ENCODE results near the gene SLC34A2. TPM values are rescaled to one million over a fixed set of nuclear protein-coding genes. Genes with fewer than 3 reads are reported as not detected.
"Not testable (repeated sequence)": the region's sequence is repeated elsewhere in the genome, so short reads cannot be mapped to it uniquely, and the experiment has no call there.

The SLC34A2 gene
- total RNA-seq, 1 experiment from 2014 or later: 0.28 TPM

DNA sequence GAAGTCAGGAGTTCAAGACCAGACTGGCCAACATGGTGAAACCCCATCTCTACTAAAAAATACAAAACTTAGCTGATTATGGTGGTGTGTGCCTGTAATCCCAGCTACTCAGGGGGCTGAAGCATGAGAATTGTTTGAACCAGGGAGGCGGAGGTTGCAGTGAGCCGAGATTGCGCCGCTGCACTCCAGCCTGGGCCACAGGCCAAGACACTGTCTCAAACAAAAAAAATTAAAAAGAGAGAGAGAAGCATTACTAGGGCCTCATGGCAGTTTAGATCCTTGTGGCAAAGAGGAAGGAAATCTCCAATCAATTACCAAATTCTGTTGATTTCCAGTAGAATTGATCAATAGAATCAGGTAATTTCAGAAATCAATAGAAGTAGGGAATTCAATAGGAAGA lies 16.8 kb upstream of the SLC34A2 start:
- no peaks in the 10 kb centered on the region for H3K36me3 ChIP-seq (replicated peaks; ENCODE audit: control insufficient read depth, insufficient read depth, low read length)
- H3K4me3 ChIP-seq (ENCODE audit: insufficient read depth, low read depth, low read length): no peak overlapping the region
- no peak for DNase-seq
- no peaks in the 10 kb centered on the region for H3K27me3 ChIP-seq (ENCODE audit: control insufficient read depth, insufficient read depth, low read length)

DNA sequence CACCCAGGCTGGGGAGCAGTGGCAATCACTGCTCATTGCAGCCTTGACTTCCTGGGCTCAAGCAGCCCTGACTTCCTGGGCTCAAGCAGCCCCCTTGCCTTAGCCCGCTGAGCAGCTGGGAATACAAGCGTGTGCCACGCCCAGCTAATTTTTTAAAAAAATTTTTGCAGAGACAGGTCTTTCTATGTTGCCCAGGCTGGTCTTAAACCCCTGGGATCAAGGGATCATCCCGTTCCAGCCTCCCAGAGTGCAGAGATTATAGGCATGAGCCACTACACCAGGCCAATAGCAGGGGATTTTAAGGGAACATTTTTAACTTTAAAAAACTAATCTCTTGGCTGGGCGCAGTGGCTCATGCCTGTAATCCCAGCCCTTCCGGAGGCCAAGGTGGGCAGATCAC lies 5.3 kb upstream of the SLC34A2 start:
- no peak for DNase-seq
- no peaks in the 10 kb centered on the region for H3K36me3 ChIP-seq (replicated peaks; ENCODE audit: control insufficient read depth, insufficient read depth, low read length)
- H3K27me3 ChIP-seq (ENCODE audit: control insufficient read depth, insufficient read depth, low read length): peaks cover 12% of the 10 kb centered on the region
- H3K4me3 ChIP-seq (ENCODE audit: insufficient read depth, low read depth, low read length): no peak overlapping the region

GRCh38 chr4:25651682-25652081 lies 4.0 kb upstream of the SLC34A2 start:
- Histone ChIP-seq H3K27me3 (ENCODE audit: control insufficient read depth, insufficient read depth, low read length) (peaks cover 25% of the 10 kb centered on the region), H3K4me3 (ENCODE audit: insufficient read depth, low read depth, low read length) (no peak overlapping the region), H3K36me3 (replicated peaks; ENCODE audit: control insufficient read depth, insufficient read depth, low read length) (no peaks in the 10 kb centered on the region)
- DNase-seq: no peak

DNA sequence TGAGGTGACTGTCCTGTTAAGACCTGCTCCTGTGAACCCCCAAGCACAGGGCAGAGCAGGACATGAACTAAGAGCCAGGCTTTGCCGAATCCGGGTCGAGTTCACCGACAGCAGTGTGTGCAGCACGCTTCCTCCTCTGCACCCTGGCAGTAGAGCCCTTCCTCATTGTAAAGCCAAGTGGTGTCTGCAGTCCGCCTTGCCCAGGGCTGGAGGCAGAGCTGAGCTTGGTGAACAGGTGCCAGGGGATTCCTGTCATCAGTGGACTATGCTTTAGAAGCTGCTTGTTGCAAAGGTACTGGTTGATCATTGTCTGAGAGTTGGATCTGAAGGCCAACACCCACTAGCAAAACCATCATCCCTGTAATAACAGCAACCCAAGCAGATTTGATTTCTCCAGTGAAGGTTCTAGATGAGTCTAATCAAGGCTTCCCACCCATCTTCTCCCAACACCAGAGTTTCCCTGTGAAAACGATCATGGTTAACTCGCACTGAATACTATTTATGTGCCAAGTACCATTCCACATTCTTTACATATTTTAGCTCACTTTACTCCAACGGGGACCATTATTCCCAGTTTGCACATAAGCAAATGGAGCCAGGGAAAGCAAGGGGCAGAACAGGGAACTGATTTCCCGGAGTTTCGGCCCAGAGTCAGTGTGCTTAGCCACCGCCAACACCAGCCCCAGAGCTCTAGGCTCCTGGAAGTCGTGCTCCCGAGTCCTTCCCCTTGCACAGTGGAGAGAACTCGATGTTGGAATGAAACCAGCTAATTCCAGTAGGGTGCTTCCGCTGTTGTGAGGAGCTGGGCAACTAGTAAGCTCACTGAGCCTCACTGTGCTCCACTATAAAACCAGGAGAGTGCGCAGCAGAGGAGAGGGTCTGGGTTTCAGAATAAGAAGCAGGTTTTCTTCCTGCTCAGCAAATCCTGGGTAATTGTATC lies 1.4 kb upstream of the SLC34A2 start:
- peaks cover 30% of the 10 kb centered on the region for H3K27me3 ChIP-seq (ENCODE audit: control insufficient read depth, insufficient read depth, low read length)
- peak; percentile 48 for DNase-seq
- H3K36me3 ChIP-seq (replicated peaks; ENCODE audit: control insufficient read depth, insufficient read depth, low read length): no peaks in the 10 kb centered on the region
- no peak overlapping the region for H3K4me3 ChIP-seq (ENCODE audit: insufficient read depth, low read depth, low read length)

DNA sequence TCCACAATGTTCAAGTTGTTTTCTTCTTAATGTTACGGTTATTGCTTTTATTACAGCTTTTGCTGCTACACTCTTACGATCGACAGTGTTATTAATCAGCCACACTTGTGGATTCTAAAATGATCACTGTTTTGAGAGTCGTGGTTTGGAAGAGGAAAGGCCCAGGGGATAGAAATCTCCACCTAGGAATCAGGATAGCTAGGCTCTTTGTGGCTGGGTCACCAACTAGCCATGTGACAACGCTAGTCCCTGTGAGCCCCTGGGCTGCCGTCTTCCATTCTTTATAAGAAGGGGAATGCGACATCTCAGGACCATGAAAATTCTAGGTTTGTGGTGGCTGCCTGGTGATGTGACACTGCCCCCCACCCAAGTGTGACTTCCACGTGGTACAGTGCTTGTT lies 380 bp downstream of the SLC34A2 start:
- H3K27me3 ChIP-seq (ENCODE audit: control insufficient read depth, insufficient read depth, low read length): peaks cover 30% of the 10 kb centered on the region
- peak overlapping the region; percentile 34 for H3K4me3 ChIP-seq (ENCODE audit: insufficient read depth, low read depth, low read length)
- no peaks in the 10 kb centered on the region for H3K36me3 ChIP-seq (replicated peaks; ENCODE audit: control insufficient read depth, insufficient read depth, low read length)
- DNase-seq: no peak

GRCh38 chr4:25658357-25658771 lies 2.7 kb downstream of the SLC34A2 start:
- no peak for DNase-seq
- no peak overlapping the region for H3K4me3 ChIP-seq (ENCODE audit: insufficient read depth, low read depth, low read length)
- H3K36me3 ChIP-seq (replicated peaks; ENCODE audit: control insufficient read depth, insufficient read depth, low read length): no peaks in the 10 kb centered on the region
- peaks cover 30% of the 10 kb centered on the region for H3K27me3 ChIP-seq (ENCODE audit: control insufficient read depth, insufficient read depth, low read length)

- no peaks in the 10 kb centered on the region for H3K36me3 ChIP-seq (replicated peaks; ENCODE audit: control insufficient read depth, insufficient read depth, low read length)
- DNase-seq: no peak
- H3K4me3 ChIP-seq (ENCODE audit: insufficient read depth, low read depth, low read length): no peak overlapping the region
- H3K27me3 ChIP-seq (ENCODE audit: control insufficient read depth, insufficient read depth, low read length): peaks cover 30% of the 10 kb centered on the region
These were observed 3.1 kb downstream of the SLC34A2 start for GRCh38 chr4:25658777-25659176.

GRCh38 chr4:25661441-25661840 lies 5.8 kb downstream of the SLC34A2 start:
- H3K36me3 ChIP-seq (replicated peaks; ENCODE audit: control insufficient read depth, insufficient read depth, low read length); H3K27me3 ChIP-seq (ENCODE audit: control insufficient read depth, insufficient read depth, low read length); DNase-seq; H3K4me3 ChIP-seq (ENCODE audit: insufficient read depth, low read depth, low read length): not testable (repeated sequence)

- H3K36me3 ChIP-seq (replicated peaks; ENCODE audit: control insufficient read depth, insufficient read depth, low read length): no peaks in the 10 kb centered on the region
- no peaks in the 10 kb centered on the region; the same call in 1 of the 2 replicates for H3K27me3 ChIP-seq (ENCODE audit: control insufficient read depth, insufficient read depth, low read length)
- no peak overlapping the region for H3K4me3 ChIP-seq (ENCODE audit: insufficient read depth, low read depth, low read length)
- no peak for DNase-seq
These were observed 6.7 kb downstream of the SLC34A2 start for GRCh38 chr4:25662306-25662705.

DNA sequence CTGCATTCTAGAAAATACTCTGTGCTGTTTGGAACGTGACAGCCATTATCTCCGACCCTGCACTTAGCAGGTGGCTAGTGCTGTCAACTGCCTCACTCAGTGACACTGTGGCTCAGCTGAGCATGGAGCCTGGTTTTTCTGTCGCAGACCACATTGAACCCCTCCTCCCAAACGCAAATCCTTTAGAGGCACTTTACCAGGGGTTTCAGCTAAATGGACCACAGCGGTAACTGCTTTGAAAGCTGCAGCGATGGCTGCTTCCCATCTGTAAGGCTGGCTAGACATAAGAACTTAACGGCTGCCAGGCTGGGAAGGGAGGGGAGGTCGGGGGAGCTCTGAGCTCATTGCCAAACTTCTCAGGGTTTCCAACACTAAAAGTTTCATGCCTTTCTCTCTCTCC lies 8.1 kb downstream of the SLC34A2 start:
- DNase-seq: no peak
- Histone ChIP-seq H3K36me3 (replicated peaks; ENCODE audit: control insufficient read depth, insufficient read depth, low read length) (no peaks in the 10 kb centered on the region), H3K27me3 (ENCODE audit: control insufficient read depth, insufficient read depth, low read length) (no peaks in the 10 kb centered on the region), H3K4me3 (ENCODE audit: insufficient read depth, low read depth, low read length) (no peak overlapping the region)

DNA sequence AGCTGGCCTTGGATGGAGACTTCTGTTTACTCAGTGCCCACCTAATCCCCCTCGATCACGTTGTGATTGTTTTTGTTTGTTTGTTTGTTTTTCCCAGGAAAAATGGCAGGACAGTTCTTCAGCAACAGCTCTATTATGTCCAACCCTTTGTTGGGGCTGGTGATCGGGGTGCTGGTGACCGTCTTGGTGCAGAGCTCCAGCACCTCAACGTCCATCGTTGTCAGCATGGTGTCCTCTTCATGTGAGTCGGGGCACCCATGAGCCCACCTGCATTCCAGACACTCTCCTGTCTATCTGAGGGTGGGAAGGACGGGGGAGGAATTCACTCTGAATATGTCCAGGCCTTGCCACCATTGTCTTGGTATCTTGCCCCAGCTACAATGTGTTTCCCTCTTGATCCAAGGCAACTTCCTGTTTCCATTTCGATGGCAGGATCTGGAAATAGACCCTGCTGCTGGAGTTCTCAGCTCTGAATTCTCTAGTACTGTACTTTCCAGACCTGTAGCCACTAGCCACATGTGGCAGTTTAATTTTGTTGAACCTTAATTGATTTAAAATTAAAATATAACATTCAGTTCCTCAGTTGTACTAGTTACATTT lies 10.5 kb downstream of the SLC34A2 start:
- no peaks in the 10 kb centered on the region for H3K36me3 ChIP-seq (replicated peaks; ENCODE audit: control insufficient read depth, insufficient read depth, low read length)
- no peaks in the 10 kb centered on the region for H3K27me3 ChIP-seq (ENCODE audit: control insufficient read depth, insufficient read depth, low read length)
- H3K4me3 ChIP-seq (ENCODE audit: insufficient read depth, low read depth, low read length): no peak overlapping the region
- DNase-seq: no peak

- H3K36me3 ChIP-seq (replicated peaks; ENCODE audit: control insufficient read depth, insufficient read depth, low read length): no peaks in the 10 kb centered on the region
- H3K27me3 ChIP-seq (ENCODE audit: control insufficient read depth, insufficient read depth, low read length): no peaks in the 10 kb centered on the region
- DNase-seq: no peak
- H3K4me3 ChIP-seq (ENCODE audit: insufficient read depth, low read depth, low read length): no peak overlapping the region
These were observed 12.4 kb downstream of the SLC34A2 start for GRCh38 chr4:25667931-25668557.

GRCh38 chr4:25670991-25671390 lies 15.3 kb downstream of the SLC34A2 start:
- no peaks in the 10 kb centered on the region for H3K36me3 ChIP-seq (replicated peaks; ENCODE audit: control insufficient read depth, insufficient read depth, low read length)

DNA sequence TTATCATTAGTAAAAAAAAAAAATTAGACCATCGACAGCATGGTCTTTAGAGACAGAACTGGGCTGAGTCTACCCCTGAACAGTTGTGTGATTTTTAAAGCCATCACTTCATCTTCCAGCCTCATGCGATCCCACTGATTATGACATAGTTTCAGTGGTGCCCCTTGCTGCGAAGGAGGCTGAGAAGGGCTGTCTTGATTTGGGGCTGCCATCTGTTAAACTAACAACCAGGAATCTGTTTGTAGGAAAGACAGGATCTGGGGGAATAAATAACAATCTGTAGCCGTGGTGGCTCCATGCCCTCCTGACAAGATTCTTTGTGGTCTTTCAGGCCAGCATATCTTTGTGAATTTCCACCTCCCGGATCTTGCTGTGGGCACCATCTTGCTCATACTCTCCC lies 17.1 kb downstream of the SLC34A2 start:
- no peak for DNase-seq
- Histone ChIP-seq H3K36me3 (replicated peaks; ENCODE audit: control insufficient read depth, insufficient read depth, low read length) (no peaks in the 10 kb centered on the region), H3K27me3 (ENCODE audit: control insufficient read depth, insufficient read depth, low read length) (no peaks in the 10 kb centered on the region), H3K4me3 (ENCODE audit: insufficient read depth, low read depth, low read length) (no peak overlapping the region)

More at GRCh38 chr4:25670991-25671390, 15.3 kb downstream of the SLC34A2 start:
- Histone ChIP-seq H3K27me3 (ENCODE audit: control insufficient read depth, insufficient read depth, low read length) (no peaks in the 10 kb centered on the region), H3K4me3 (ENCODE audit: insufficient read depth, low read depth, low read length) (no peak overlapping the region)
- DNase-seq: no peak

DNA sequence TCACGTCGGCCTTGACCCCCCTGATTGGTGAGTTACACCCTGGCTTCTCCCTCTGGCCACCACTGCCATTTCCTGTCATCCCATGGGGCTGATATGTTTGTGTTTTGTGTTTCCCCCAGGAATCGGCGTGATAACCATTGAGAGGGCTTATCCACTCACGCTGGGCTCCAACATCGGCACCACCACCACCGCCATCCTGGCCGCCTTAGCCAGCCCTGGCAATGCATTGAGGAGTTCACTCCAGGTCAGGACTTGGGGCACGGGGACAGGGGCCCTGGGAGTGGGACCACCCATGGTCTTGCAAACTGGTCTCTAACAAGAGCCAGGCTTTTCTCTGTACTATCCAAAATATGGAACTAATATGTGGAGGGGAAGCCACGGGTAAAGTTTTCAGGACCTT lies 18.7 kb downstream of the SLC34A2 start:
- no peaks in the 10 kb centered on the region for H3K36me3 ChIP-seq (replicated peaks; ENCODE audit: control insufficient read depth, insufficient read depth, low read length)
- no peak overlapping the region for H3K4me3 ChIP-seq (ENCODE audit: insufficient read depth, low read depth, low read length)
- no peaks in the 10 kb centered on the region for H3K27me3 ChIP-seq (ENCODE audit: control insufficient read depth, insufficient read depth, low read length)
- peak; percentile 4 for DNase-seq
